ENCODE results near the gene NCOA7.

DNA sequence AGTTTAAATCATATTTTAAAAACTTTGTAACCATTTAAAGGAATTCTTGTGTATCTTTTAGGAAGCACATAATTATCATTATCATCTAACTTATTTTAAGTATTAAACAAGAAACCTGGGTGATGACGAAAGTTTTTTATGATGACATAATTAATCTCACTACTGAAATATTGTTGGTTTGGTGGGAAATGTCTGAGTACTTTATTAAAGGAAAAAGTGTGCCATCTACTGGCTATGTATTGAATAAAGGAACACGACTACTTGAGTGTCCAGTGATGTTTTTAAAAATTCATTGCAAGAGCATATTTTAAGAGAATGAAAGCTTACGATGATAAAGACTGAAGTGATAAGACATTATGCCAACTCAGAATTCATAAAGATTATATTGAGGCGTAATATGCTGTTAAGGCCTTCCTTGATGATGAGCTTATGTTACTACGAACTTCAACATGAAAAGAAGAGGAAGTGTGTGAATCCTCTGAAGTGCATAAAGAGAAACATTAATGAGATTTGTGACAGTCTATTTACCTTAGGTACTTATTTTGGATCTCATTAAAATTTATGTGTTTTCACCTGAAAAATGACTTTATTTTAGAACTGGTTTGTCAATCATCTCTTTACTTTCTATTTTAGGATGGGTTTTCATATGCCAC lies 183.6 kb downstream of the NCOA7 start:
- TF ChIP-seq POLR2A (IDR thresholded peaks at IDR 0.05; ENCODE audit: low read depth, low read length) (no peak), POLR2AphosphoS5 (IDR thresholded peaks at IDR 0.05; ENCODE audit: low read depth, low read length) (no peak)

Data from GM12891 (cell line).